ENCODE data around the gene ESR1.

- TF ChIP-seq CEBPB (tag; IDR thresholded peaks at IDR 0.05) (no peak), ZNF354B (CRISPR knock-in tag; IDR thresholded peaks at IDR 0.05) (no peak), SMAD4 (CRISPR knock-in tag; conservative IDR thresholded peaks at IDR 0.05) (no peak), SIX5 (IDR thresholded peaks at IDR 0.05; ENCODE audit: borderline replicate concordance in 1 of 2, insufficient read depth in 1 of 2, low read depth in 1 of 2, low read length in 2 of 2) (no peak), YBX1 (IDR thresholded peaks at IDR 0.05) (no peak), EZH2 (IDR thresholded peaks at IDR 0.05; ENCODE audit: borderline replicate concordance, low read depth, low read length) (no peak), ZNF224 (CRISPR knock-in tag; IDR thresholded peaks at IDR 0.05) (no peak), ILF3 (IDR thresholded peaks at IDR 0.05; ENCODE audit: borderline replicate concordance) (no peak)
- TF ChIP-seq, protein P1, sequence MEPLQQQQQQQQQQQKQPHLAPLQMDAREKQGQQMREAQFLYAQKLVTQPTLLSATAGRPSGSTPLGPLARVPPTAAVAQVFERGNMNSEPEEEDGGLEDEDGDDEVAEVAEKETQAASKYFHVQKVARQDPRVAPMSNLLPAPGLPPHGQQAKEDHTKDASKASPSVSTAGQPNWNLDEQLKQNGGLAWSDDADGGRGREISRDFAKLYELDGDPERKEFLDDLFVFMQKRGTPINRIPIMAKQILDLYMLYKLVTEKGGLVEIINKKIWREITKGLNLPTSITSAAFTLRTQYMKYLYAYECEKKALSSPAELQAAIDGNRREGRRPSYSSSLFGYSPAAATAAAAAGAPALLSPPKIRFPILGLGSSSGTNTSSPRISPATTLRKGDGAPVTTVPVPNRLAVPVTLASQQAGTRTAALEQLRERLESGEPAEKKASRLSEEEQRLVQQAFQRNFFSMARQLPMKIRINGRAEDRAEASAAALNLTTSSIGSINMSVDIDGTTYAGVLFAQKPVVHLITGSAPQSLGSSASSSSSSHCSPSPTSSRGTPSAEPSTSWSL (CRISPR knock-in tag; IDR thresholded peaks at IDR 0.05; ENCODE audit: borderline replicate concordance) = no peak
These were observed 19.1 kb downstream of the ESR1 start for GRCh38 chr6:151826517-151827142.
